GM12864 (cell line): Measurements from ENCODE around the gene FOXQ1.
A peak's percentile ranks its signal among the peaks of the same experiment; 100 is the strongest.

ENCODE experiments used
- DNase-seq: peaks from one replicate; pipeline ENCODE4 v3.0.0-alpha.2; 2011; ENCODE audit warnings: low read depth
- H3K4me3 ChIP-seq: 2 replicates; pipeline ENCODE4 v1.5.1; 2011; ENCODE audit warnings: mild to moderate bottlenecking, low read depth, low read length, control low read depth
- CTCF ChIP-seq: IDR thresholded peaks from 2 replicates; pipeline ENCODE4 v1.5.1; 2011; ENCODE audit warnings: low read depth, mild to moderate bottlenecking, moderate library complexity, low read length, control low read depth, inconsistent platforms; ENCODE audit errors: missing control alignments

FOXQ1 gene

DNA sequence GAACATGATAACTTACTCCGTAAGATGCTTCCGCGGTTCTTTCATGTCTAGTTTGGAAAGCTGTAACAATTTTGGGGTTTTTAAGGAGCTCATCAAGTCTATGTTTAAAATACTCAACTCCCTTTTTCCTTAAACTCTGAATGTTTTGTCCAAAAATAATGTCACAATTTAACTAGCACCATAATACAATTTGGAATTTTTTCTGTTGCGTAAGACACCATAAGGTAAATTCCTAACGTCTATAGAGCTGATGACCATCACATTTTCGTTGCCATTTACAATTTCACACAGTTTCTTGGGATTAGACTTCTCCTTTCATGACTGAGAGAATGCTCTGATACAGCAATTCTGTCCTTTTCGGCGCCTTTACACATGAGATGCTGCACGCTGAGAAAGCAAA is 50.7 kb downstream of the FOXQ1 start:
- DNase-seq: no peak
- TF ChIP-seq CTCF: no peak
- no peak overlapping the region for H3K4me3 ChIP-seq

GRCh38 chr6:1363298-1363697 is 51.4 kb downstream of the FOXQ1 start:
- H3K4me3 ChIP-seq: no peak overlapping the region
- no peak for TF ChIP-seq CTCF
- no peak for DNase-seq

- DNase-seq: no peak
- peak; percentile 4 for TF ChIP-seq CTCF
- H3K4me3 ChIP-seq: no peak overlapping the region
Measured at GRCh38 chr6:1363729-1364572, 52.1 kb downstream of the FOXQ1 start.
